Psoas muscle (tissue), 8 donors: ENCODE data around the gene VAV2. TPM values are rescaled to one million over a fixed set of nuclear protein-coding genes. Genes with fewer than 3 reads are reported as not detected.

Source experiments
- ATAC-seq, 4 donors: fragments of 200-7000 bp; cut with Tn5 transposase; one replicate each; pipeline ENCODE4 v1.9.1; 2020; ENCODE audit warnings: moderate library complexity in 3 of 4, mild to moderate bottlenecking in 2 of 4
- DNase-seq, 2 donors: peaks; one replicate each; pipeline ENCODE4 v3.0.0-alpha.2; 2020
- H3K27ac ChIP-seq: fragments of 200-600 bp; one replicate; pipeline ENCODE4 v1.8.0; 2022
- H3K27me3 ChIP-seq, 3 donors: fragments of 200-600 bp in 1 of 3; one replicate each; pipeline versions ENCODE4 v1.6.1 to v1.8.0; 2013 to 2022; ENCODE audit warnings: low read length in 2 of 3, mild to moderate bottlenecking in 2 of 3, moderate library complexity in 1 of 3; ENCODE audit not compliant: insufficient read depth in 3 of 3
- H3K36me3 ChIP-seq, 2 donors: fragments of 200-600 bp in 1 of 2; one replicate each; pipeline versions ENCODE4 v1.6.1 to v1.8.0; 2013 to 2022; ENCODE audit warnings: low read depth in 1 of 2, mild to moderate bottlenecking in 1 of 2, moderate library complexity in 1 of 2; ENCODE audit not compliant: insufficient read depth in 1 of 2
- H3K4me1 ChIP-seq: fragments of 200-600 bp; one replicate; pipeline ENCODE4 v1.8.0; 2022
- H3K4me3 ChIP-seq: fragments of 200-600 bp; one replicate; pipeline ENCODE4 v1.8.0; 2022; ENCODE audit warnings: mild to moderate bottlenecking
- H3K9me3 ChIP-seq: fragments of 200-600 bp; one replicate; pipeline ENCODE4 v1.8.0; 2022
- WGBS, 3 donors: extraction: QIAGEN DNeasy Blood & Tissue Kit; methylation state at CpG; one replicate each; pipeline versions ENCODE4 v1.1.6 to v1.1.7; 2013; 5-methylcytosine and 5-hydroxymethylcytosine counted together
- intact Hi-C, 2 donors: fragments of 100-400 bp; cut with DNase I; formaldehyde crosslinking; loops; one replicate each; pipeline versions ENCODE4 v1.11.0 to v1.14.2; 2022
- polyA plus RNA-seq, 3 donors: library from polyadenylated mRNA; stranded (reverse); fragments of 200-250 nt; gene quantifications; one replicate each; pipeline ENCODE4 v1.2.3, GENCODE V29; 2013
- total RNA-seq, 4 donors: library from RNA; stranded (reverse); fragmentation: NEBNext Ultra II Directional in 2 of 4; extraction: Animal tissue kit (Norgen Biotek cat#: 25700) in 2 of 4; gene quantifications; one replicate each; pipeline versions ENCODE4 v1.2.1 to v1.2.4, GENCODE V29; 2021 to 2023
- TF ChIP-seq, protein P1 (sequence below): fragments of 200-600 bp; IDR thresholded peaks from one replicate; pipeline ENCODE4 v1.8.0; 2022; ENCODE audit warnings: antibody characterized with exemption
- donor health status: healthy with polysubstance abuse.
- donor health status: DM: no; HTN: no; CAD: no; lungs with moderate emphysema.
- donor health status: Bipolar disorder and iron deficiency.
- donor health status: healthy.
- donor health status: DM: yes; HTN: yes; CAD: no.
- donor health status: DM: no; HTN: no; CAD: no.
- donor health status: DM: no; HTN: no; CAD: no.
- donor health status: DM: yes; HTN: yes; CAD: no.

The VAV2 gene
- total and polyA plus RNA-seq, 7 donors, result 0.70 to 2.9 (median 1.4) TPM

GRCh38 chr9:133942206-133942975 lies 49.7 kb downstream of the VAV2 start:
- H3K36me3 ChIP-seq, result no peaks in the 10 kb centered on the region
- WGBS, 3 donors, result 66 to 83% (median 71%) methylated on average over 27 of the region's 27 CpGs
- H3K4me1 ChIP-seq, result no peaks in the 10 kb centered on the region
- ATAC-seq, result no peak
- no peak overlapping the region for H3K27ac ChIP-seq
- peak; percentile 19 to 46 for DNase-seq
- H3K27me3 ChIP-seq, result peaks cover 0 to 16% (median under 1%) of the 10 kb centered on the region in 3 donors
- H3K9me3 ChIP-seq, result no peaks in the 10 kb centered on the region
- TF ChIP-seq, protein P1, sequence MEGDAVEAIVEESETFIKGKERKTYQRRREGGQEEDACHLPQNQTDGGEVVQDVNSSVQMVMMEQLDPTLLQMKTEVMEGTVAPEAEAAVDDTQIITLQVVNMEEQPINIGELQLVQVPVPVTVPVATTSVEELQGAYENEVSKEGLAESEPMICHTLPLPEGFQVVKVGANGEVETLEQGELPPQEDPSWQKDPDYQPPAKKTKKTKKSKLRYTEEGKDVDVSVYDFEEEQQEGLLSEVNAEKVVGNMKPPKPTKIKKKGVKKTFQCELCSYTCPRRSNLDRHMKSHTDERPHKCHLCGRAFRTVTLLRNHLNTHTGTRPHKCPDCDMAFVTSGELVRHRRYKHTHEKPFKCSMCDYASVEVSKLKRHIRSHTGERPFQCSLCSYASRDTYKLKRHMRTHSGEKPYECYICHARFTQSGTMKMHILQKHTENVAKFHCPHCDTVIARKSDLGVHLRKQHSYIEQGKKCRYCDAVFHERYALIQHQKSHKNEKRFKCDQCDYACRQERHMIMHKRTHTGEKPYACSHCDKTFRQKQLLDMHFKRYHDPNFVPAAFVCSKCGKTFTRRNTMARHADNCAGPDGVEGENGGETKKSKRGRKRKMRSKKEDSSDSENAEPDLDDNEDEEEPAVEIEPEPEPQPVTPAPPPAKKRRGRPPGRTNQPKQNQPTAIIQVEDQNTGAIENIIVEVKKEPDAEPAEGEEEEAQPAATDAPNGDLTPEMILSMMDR, result no peak
- H3K4me3 ChIP-seq, result no peak overlapping the region
- intact Hi-C loops, result no loop called here

DNA sequence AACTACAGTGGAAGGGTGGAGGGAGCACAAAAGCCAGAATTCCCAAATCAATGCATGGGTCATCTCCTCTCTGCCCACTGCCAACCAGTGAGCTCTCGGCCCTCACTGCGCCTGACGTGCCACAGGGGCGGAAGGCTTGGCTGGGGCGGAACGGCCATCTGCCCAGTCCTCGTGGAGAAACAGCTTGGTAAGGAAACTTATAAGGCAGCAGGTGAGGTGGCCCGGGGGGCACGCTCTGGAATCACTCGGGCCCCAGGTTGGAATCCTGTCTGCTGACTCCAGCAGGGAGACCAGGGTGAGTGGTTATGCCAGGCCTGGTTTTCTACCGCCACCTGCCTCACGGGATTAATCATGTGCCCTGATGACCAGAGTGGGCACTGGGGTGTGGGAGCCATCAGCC lies 52.3 kb downstream of the VAV2 start:
- H3K27me3 ChIP-seq, result peaks cover 0 to 18% (median 4%) of the 10 kb centered on the region in 3 donors
- H3K27ac ChIP-seq, result no peak overlapping the region
- intact Hi-C loops, result no loop called here
- peak in 1 of 2 donors; percentile 33 for DNase-seq
- no peak overlapping the region for H3K4me3 ChIP-seq
- 81 to 85% (median 84%) methylated on average over 12 of the region's 12 CpGs for WGBS, 3 donors
- H3K36me3 ChIP-seq, result no peaks in the 10 kb centered on the region
- no peaks in the 10 kb centered on the region for H3K4me1 ChIP-seq
- TF ChIP-seq, protein P1, result no peak
- ATAC-seq, result no peak
- no peaks in the 10 kb centered on the region for H3K9me3 ChIP-seq

DNA sequence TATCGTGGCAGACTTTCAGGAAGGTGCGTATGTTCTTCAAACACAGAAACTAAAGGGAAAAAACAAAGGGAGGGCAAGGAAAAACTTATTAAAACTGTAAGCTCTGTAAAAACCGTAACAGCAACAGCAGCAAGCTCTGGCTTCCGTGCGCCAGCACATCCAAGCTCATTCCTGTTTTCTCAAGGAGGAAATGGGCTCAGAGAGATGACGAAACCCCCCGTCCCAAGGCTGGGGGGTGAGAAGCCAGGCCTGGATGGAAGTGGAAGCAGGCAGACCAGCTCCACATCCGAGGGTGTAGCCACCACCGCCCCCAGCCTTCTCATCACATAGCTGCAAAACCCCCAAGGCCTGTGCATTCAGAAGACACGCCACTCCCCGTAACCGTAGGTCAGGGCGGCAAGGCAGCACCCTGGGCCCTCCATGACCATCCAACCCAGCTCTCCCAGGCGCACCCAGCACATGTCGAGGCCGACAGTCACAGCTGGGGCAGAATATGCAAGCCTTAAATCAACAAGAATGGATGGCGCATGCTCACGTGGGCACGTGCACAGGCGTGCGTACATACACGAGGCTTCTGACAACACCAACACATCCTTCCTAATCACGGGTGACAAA lies 52.8 kb downstream of the VAV2 start:
- Histone ChIP-seq H3K4me3 (no peak overlapping the region), H3K36me3 (no peaks in the 10 kb centered on the region), H3K9me3 (no peaks in the 10 kb centered on the region), H3K27me3 (peaks cover 0 to 22% (median 4%) of the 10 kb centered on the region in 3 donors), H3K4me1 (no peaks in the 10 kb centered on the region), H3K27ac (no peak overlapping the region)
- ATAC-seq, result no peak
- 85 to 89% (median 86%) methylated on average over 23 of the region's 23 CpGs for WGBS, 3 donors
- intact Hi-C loops, result no loop called here
- peak in 1 of 2 donors; percentile 19 for DNase-seq
- TF ChIP-seq, protein P1, result no peak

GRCh38 chr9:133938753-133939152 lies 53.4 kb downstream of the VAV2 start:
- peak in 1 of 2 donors; percentile 9 for DNase-seq
- WGBS, 3 donors, result 62 to 74% (median 68%) methylated on average over 14 of the region's 14 CpGs
- H3K27ac ChIP-seq, result no peak overlapping the region
- intact Hi-C loops, result no loop called here
- TF ChIP-seq, protein P1, result no peak
- no peak for ATAC-seq
- H3K4me3 ChIP-seq, result no peak overlapping the region
- H3K4me1 ChIP-seq, result no peaks in the 10 kb centered on the region
- H3K36me3 ChIP-seq, result no peaks in the 10 kb centered on the region
- no peaks in the 10 kb centered on the region for H3K9me3 ChIP-seq
- H3K27me3 ChIP-seq, result peaks cover 0 to 24% (median 4%) of the 10 kb centered on the region in 3 donors
